NCI-H2196 treated with DMSO at 0.1 percent for 48 hours (cell line): ENCODE measurements around the gene SUGCT.
"Not testable (repeated sequence)": the region's sequence is repeated elsewhere in the genome, so short reads cannot be mapped to it uniquely, and the experiment has no call there.

Experiments
- DNase-seq: peaks from one replicate; lab custom pipeline; 2025; ENCODE audit not compliant: unreplicated experiment; lab: John Stamatoyannopoulos, UW

The SUGCT gene

DNA sequence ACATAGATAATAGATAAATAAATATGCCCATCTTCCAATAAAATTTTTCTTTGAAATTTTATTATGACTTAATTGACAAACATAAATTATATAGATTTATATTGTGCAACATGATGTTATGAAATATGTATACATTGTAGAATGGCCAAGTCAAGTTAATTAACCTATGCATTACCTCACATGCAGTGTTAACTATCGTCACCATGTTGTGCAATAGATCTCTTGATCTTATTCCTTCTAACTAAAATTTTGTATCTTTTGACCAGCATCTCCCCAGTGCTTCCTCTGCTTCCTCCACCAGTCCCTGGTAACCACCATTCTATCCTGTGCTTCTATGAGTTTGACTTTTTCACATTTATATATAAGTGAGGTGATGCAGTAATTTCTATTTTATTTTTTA, 259.6 kb downstream of the SUGCT start:
- no peak for DNase-seq

DNA sequence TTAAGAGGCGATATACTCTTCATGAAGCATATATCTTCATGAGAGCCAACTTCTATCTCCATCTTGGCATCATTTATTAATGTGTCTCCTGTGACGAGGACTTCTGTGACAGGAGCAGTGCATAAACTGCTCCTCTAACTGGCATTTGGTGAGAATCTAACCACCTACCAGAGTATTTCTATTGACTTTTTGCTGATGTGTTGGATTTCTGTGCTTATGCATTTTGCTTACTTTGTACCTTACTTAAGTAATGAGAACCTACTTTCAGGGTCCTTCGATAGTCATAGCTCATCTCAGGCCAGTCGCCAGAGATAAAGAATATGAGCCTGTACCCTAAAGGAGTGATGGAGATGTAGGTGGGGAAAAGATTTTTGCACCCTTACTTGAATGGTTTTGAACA, 265.7 kb downstream of the SUGCT start:
- no peak for DNase-seq

DNA sequence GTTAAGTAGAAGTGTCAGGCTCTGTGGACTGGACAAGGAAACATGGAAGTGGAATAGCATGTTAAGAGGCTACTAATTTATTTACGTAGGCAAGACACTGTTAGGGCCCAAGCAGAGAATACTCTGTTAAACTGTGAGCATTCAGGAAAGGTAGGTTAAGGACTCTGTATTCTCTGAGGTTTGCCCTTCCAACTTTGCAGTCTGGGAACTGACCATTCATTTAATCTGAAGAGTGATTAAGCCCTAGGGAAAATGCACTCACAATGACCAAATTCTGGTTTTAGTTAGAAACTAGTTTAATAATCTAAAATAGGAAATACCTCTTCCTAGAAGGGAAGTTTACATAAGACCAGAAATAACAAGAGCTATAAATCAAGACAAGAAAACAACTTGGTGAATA, 266.6 kb downstream of the SUGCT start:
- no peak for DNase-seq

DNA sequence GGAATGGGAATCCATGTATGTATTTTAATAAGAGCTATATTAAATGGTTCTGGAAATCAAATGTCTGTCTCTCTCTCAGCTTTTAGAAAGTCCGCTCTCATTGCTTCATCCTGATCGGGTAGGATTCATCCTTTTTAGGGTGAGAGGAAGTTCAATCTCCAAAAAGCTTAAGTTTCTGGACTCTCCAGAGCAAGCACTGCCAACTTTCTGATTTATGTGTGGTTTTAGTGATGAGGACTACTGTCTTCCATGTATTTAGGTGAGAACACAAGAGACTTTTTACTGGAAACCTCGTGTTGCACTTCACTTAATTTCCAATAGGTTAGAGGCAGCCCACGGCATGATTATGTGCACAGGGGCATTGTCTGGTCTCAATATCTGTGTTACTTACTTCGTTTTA, 267.9 kb downstream of the SUGCT start:
- no peak for DNase-seq

DNA sequence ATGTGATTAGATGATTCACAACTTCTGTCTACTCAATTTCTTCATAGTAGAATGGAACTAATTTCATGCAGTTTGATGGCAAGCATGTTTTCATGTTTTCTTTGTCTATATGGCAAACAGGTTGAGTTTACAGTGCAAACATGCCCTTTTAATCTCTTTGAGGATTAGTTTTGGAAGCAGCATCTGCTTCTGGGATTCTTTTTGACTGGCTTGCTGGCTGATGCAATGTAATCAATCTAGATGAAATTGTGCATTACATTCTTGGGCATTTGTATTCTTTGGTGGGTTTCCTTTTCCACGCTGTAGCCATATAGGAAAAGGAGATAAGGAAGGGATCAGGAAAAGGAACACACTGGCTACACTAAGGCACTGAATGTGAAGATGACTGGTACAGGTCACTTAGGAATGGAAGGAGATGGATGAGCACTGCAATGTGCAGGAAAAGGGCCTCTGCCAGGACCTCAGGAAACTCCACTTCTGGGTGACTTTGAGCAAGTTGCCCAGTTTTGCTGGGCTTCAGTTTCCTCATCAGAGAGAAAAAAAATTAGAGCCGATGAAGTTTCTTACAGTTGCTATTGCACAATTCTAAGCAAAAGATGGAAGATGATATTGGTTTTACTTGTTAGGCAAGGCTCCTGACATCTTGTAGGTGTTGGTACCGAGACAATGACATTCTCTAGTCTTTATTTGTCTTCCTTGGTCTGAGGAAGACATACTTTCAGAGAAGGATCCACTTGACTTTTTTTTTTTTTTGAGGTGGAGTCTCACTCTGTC, 269.1 kb downstream of the SUGCT start:
- DNase-seq: no peak

DNA sequence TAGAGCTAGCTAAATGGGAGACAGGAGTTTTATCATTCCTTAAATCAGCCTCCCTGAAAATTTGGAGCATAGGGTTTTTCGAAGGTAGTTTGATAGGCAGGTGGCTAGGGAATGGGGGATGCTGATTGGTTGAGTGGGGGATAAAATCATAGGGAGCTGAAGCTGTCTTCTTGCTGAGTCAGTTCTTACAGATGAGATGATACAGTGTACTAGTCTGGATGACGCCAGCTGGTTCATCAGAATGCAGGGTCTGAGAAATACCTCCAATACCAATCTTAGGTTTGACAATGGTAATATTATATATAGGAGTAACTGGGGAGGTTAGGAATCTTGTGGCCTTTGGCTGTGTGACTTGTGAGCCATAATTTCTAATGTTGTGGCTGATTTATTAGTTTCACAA, 271.2 kb downstream of the SUGCT start:
- no peak for DNase-seq

DNA sequence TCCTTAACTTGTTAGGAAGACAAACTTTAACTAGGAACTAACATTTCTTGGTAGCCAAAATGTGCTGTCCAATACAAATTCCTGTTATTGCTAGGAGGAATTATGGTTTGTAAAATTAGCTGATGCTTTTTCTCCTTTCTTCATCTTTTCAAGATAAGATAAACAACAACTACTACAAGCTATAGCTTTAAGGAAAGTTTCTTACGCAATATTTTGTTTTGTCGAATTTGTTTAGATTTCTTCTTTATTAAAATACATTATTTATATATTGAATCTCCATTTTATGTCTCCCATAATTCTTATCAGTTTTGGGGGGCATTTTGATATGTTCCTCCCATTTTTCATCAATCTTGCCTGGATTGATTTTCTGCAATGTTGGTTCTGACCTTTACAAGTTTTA, 277.5 kb downstream of the SUGCT start:
- no peak for DNase-seq

DNA sequence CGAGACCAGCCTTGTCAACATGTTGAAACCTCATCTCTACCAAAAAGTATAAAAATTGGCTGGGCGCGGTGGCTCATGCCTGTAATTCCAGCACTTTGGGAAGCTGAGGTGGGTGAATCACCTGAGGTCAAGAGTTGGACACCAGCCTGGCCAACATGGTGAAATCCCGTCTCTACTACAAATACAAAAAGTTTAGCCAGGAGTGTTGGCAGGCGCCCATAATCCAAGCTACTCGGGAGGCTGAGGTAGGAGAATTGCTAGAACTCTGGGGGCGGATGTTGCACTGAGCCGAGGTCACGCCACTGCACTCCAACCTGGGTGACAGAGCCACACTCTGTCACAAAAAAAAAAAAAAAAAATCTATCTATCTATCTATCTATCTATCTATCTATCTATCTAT, 279.9 kb downstream of the SUGCT start:
- DNase-seq: not testable (repeated sequence)

DNA sequence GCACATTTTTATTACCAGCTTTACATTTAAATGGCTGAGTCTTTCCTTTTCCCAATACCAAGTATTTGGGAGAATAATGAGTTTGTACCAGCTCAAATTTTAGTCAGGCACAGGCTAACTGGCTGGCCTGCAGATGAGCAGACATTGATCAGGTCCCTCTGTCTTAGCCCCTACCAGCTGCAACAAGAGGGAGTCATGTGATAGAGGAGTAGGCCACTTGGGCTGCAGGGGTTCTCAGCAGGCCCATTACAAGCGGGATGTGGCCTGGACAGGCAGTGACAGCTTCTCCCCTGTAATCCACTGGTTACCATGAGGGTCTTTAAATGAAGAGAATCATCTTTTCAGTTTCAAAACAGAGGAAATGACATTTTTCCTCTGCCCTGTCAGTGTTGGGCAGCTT, 283.6 kb downstream of the SUGCT start:
- DNase-seq: no peak

DNA sequence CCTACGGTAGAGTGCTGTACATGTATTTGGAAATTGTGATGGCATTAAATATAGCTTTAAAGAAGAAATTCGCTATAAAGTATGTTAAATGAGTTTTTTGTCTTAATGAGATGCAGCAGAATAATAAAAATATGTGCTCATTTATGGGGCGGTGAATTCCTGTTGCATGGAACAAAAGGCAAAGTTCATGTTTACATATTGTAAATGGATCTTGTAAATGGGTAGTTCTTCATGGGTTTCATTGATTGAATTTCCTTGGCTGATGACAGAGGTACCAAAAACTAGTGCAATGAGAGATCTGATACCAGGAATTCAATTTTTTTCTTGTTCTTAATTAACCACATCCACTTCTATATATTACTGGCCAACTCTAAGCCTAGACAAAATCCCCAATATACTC, 284.2 kb downstream of the SUGCT start:
- no peak for DNase-seq

DNA sequence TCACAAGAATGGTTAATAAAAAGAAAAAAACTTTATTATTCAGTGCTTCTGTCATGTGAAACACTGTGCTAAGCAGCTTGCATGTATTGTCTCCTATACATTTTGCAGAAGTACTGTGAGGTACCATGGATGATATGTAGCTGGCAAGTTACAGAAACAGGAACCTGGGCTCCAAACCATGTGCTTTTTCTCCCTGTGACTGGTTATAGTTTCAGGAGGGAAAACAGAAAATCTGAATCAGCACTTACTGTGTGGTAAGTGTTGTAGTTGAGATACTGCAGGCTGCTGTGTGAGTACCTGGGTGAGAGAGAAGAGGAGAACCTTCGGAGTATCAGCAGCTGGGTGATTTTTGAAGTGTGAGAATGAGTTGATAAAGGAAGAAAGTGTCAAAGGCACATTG, 285.0 kb downstream of the SUGCT start:
- no peak for DNase-seq

DNA sequence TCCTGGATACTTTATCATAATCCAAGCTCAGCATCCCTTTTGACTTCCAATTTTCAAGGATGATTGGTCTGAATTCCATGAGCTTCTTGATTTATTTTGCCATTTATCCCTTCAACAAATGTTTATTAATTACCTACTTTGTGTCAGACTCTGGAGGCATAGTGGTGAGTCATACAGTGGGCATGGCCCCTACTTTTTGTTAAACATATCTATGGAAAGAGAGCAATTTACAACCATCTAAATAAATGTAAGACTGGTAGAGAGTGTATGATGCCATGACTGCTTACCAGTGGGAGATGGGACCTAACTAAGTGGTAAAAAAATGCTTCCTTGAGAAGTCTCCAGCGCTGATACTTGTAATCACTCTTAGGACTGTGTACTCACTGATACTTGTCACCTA, 286.6 kb downstream of the SUGCT start:
- DNase-seq: no peak

DNA sequence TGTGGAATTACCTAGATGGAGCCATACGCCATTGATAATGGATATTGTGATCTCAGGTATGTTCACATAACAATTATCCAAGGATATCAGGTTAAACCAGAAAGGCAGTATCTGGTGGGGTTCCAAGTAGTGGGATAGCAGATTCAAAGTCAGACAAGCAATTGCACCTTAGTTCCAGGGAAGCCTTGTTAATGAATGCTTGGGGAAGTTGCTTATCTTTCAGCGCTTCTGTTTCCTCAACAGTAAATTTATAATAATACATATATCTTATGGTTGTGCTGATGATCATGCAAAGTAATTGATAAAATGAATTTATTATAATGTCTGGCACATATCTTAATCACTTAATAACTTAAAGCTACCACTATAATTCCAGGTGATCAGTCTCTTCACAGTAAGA, 290.9 kb downstream of the SUGCT start:
- DNase-seq: no peak

DNA sequence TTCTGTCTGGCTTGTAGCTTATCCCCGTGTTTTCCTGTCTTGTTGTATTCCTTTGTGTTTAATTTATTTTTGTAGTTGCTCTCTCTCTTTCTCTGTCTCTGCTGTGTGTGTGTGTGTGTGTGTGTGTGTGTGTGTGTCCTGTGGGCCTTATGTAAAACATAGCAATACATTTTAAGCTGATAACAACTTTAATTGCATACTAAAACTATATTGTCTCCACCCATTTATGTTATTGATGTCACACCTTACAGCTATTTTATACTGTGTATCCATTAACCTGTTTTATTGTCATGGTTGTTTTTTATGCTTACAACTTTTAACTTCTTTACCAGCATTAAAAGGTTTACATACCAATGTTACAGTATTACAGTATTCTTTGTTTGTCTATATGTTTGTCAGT, 293.6 kb downstream of the SUGCT start:
- DNase-seq: no peak

DNA sequence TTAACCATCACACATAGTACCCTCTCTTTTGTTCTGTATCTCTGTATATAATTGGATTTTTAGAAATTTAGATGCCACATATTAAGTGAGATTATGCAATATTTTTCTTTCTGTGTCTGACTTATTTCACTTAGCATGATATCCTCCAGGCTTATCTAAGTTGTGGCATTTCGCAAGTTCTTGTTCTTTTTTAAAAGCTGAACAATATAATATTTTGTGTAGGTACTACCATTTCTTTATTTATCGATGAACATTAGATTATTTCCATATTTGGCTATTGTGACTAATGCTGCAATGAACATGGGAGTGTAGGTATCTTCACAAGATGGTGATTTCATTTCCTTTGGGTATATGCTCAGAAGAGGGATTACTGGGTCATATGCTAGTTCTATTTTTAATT, 295.0 kb downstream of the SUGCT start:
- no peak for DNase-seq

DNA sequence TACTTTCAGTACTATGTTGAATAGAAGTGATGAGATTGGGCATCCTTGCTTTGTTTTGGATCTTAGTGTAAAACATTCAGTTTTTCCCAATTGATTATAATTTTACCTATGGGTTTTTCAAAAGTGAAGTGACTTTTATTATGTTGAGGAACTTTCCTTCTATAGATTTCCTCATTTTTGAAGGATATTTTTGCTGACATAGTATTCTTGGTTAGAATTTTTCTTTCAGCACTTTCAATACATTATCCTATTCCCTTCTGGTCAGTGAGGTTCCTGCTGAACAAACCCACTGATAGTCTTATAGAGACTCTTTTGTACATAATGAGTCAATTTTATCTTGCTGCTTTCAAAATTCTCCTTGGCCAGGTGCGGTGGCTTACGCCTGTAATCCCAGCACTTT, 297.2 kb downstream of the SUGCT start:
- DNase-seq: no peak

DNA sequence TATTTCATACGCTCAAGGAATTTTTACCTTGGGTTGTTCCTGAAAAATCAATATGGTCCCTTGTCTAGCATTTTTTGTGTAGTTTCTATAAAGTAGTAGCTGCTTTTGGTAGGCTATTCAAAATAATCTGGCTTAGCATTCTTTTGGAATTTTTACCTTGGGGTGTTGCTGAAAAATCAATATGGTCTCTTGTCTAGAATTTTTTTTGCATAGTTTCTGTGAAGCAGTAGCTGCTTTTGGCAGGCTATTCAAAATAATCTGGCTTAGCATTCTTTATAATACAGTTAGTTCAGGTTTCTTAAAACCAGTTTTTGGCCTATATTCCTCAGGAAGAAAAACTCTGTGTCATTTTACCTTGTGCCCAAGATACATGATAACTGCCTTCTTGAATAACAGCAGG, 301.9 kb downstream of the SUGCT start:
- DNase-seq: no peak

DNA sequence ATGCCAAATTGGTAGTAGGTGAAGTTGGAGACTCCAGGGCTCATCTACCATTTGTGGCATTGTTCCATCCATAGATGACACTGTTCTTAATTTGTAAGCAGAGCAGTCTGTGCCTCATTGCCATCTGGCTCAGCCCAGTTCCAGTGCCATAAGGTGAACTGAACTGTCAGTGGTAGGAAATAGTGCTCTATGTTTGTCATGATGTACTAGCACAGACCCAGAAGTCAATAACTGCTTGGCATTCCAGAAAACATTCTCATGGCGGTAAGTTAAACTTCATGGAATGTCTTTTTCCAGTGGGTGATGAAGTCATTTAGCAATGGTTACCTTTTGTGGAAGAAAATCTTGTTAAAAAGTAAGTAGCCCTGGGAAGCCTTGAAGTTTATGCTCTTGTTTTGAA, 302.7 kb downstream of the SUGCT start:
- DNase-seq: no peak

DNA sequence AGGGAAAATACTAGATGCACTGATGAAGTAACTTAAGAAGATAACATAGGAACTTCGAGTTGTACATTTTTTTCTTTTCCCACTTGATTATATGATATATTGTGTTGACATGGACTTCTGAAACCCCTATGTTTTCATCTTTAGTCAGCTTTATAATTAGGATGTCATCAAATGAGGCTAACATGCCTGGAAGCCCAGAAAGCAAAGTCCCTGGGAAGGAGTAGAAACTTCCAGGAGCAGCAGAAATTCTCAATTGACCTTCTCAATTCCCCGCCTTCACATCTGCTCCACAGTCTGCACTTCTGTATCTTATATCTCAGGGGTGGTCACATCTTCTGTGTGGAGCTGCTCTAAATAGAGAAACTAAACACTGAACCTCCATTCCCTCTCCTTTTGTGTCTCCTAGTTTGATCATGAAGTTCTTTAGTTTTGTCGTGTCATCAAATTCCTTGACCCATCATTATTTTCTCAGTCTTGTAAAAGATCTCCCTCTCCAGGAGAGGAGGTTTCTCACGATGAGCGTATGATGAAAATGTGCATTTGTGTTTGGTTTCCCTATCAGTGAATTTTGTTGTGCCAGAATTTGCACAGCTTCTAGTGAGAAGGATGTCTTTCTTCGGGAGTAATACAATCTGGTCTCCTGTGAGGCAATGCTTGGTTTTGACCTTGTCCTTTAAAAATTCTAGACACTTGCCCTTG, 303.3 kb downstream of the SUGCT start:
- no peak for DNase-seq

DNA sequence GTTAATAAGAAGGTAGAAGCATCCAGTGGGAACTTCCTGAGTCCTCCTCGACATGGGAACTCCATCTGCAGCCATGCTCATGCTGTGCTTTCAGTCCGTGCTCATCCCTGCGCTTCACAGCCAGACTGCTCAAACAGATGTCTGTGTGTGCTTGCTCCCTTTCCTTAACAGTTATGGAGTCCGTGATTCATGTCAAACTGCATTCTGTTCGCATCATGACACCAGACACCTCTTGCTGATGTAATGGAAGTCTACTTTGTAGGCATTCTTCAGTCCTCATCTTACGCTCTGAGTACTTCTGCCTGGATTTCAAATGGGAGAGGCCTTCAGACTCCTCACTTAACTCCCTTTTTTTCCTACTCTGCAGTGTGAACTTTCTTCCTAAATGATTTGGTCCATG, 304.9 kb downstream of the SUGCT start:
- no peak for DNase-seq

DNA sequence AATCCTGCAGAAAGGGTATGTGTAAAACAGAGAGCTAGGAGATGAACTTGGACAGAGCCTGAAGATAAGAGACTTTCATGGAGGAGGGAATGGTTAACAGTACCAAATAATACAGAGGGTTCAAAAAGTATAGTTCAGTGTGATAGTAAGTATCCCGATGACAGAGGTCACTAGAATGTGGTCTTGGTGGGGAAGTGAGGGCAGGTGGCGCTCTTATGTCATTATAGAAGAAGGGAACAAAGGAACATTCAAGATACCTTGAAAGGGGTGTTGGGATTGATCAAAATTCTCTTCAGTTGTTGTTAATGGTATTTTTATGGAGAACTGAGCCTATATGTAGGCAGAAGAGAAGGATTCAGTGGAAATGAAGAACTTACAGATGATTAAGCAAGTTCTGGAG, 312.5 kb downstream of the SUGCT start:
- no peak for DNase-seq

DNA sequence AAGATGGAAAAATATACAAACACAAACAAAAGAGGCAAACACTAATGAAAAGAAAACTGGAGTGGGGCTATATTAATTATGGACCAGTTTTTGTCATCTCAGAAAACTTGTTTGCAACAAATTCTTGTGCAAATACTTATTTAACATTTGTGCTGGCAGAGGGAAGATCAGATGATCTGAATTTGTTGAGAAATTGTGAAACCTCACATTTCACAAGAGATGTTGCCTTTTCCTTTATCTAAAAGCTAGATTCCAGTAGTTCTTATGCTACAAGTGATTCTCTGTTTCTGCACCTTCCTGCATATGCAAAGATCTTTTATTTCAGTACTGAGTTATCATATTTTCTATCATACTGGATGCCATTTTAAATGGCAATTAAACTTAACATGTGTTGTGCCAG, 320.7 kb downstream of the SUGCT start:
- DNase-seq: no peak
